GM12878 (cell line): Measurements from ENCODE around the gene KRTAP5-8. TPM values are rescaled to one million over a fixed set of nuclear protein-coding genes. Genes with fewer than 3 reads are reported as not detected.

Experiments used
- ATAC-seq: fragments of 200-7000 bp; cut with Tn5 transposase; 3 replicates; pipeline ENCODE4 v1.9.1; 2020; ENCODE audit warnings: mild to moderate bottlenecking, moderate library complexity
- BruUV-seq: library from RNA; stranded (reverse); fragments of 400-500 nt; replicated peaks from 2 replicates; lab custom pipeline; 2021; lab: Mats Ljungman, UMichigan
- CTCF ChIA-PET: fragments of 300-600 bp; sonication (Branson Sonifier 250); formaldehyde crosslinking; extraction: SDS; loops from one replicate; lab custom pipeline; 2021; ENCODE audit warnings: inconsistent platforms; lab: Yijun Ruan, JAX
- POLR2A ChIA-PET: fragments of 350-600 bp; formaldehyde crosslinking; extraction: SDS; loops from one replicate; lab custom pipeline; 2021; ENCODE audit warnings: inconsistent platforms; lab: Charles Lee
- RAD21 ChIA-PET: fragments of 300-600 bp; sonication (Branson Sonifier 250); formaldehyde crosslinking; loops from one replicate; lab custom pipeline; 2023; ENCODE audit warnings: antibody characterized with exemption; ENCODE audit not compliant: unreplicated experiment; lab: Charles Lee
- SMC1A ChIA-PET: fragments of 300-600 bp; sonication (Branson Sonifier 250); formaldehyde crosslinking; loops from one replicate; lab custom pipeline; 2023; ENCODE audit not compliant: unreplicated experiment, uncharacterized antibody; lab: Charles Lee
- DNase-seq: peaks from one replicate; pipeline ENCODE4 v3.0.0-alpha.2; 2011; ENCODE audit warnings: low read depth, low spot score
- FAIRE-seq: peaks from 3 replicates; lab custom pipeline; 2011; peaks lifted over from hg19 to GRCh38; lab: Jason Lieb, UNC
- H2AFZ ChIP-seq: 2 replicates; pipeline ENCODE4 v1.6.0; 2011; ENCODE audit warnings: low read depth, low read length, control low read depth; ENCODE audit not compliant: control insufficient read depth
- H3K27ac ChIP-seq: 2 replicates; pipeline ENCODE4 v1.5.1; 2011; ENCODE audit warnings: control low read depth; ENCODE audit not compliant: control insufficient read depth, insufficient read depth
- H3K27me3 ChIP-seq, 2 experiments: replicated peaks in 1 of 2; 2 replicates each; pipeline versions ENCODE4 v1.6.0 to v1.6.1; 2011; ENCODE audit warnings: low read length in 1 of 2; ENCODE audit not compliant: control insufficient read depth in 2 of 2, insufficient read depth in 2 of 2
- H3K36me3 ChIP-seq, 2 experiments: 2 replicates each; pipeline ENCODE4 v1.5.1; 2011; ENCODE audit warnings: low read length in 1 of 2; ENCODE audit not compliant: control insufficient read depth in 2 of 2, insufficient read depth in 2 of 2
- H3K4me1 ChIP-seq: 2 replicates; pipeline ENCODE4 v1.6.1; 2011; ENCODE audit warnings: mild to moderate bottlenecking, low read length, moderate library complexity, mixed read lengths; ENCODE audit not compliant: control insufficient read depth, insufficient read depth
- H3K4me2 ChIP-seq: 2 replicates; pipeline ENCODE4 v1.6.0; 2011; ENCODE audit warnings: control low read depth; ENCODE audit not compliant: control insufficient read depth, insufficient read depth
- H3K4me3 ChIP-seq: fragments of 200-600 bp; sonication (generic); 2 replicates; pipeline ENCODE4 v1.5.1; 2016
- H3K79me2 ChIP-seq: 2 replicates; pipeline ENCODE4 v1.6.0; 2011; ENCODE audit warnings: low read length; ENCODE audit not compliant: control insufficient read depth, insufficient read depth
- H3K9ac ChIP-seq: 2 replicates; pipeline ENCODE4 v1.8.0; 2011; ENCODE audit warnings: low read length, control low read depth, mixed read lengths; ENCODE audit not compliant: control insufficient read depth, insufficient read depth
- H3K9me3 ChIP-seq: replicated peaks from 3 replicates; pipeline ENCODE4 v1.5.1; 2011; ENCODE audit warnings: mild to moderate bottlenecking, low read length; ENCODE audit not compliant: control insufficient read depth, insufficient read depth
- H4K20me1 ChIP-seq: 2 replicates; pipeline ENCODE4 v1.6.0; 2011; ENCODE audit not compliant: control insufficient read depth, insufficient read depth
- CBX3 ChIP-seq: fragments of 200-600 bp; sonication (generic); IDR thresholded peaks from 2 replicates; pipeline ENCODE4 v1.6.1; 2016; ENCODE audit warnings: low read depth, borderline replicate concordance
- ETV6 ChIP-seq, 2 experiments: fragments of 450-650 bp in 1 of 2; IDR thresholded peaks in 1 of 2; conservative IDR thresholded peaks in 1 of 2; 2 replicates each; pipeline ENCODE4 v1.6.1; 2014; ENCODE audit warnings: antibody characterized with exemption in 1 of 2, borderline replicate concordance in 1 of 2, low read depth in 1 of 2, mild to moderate bottlenecking in 1 of 2, moderate library complexity in 1 of 2
- HDAC6 ChIP-seq: fragments of 200-600 bp; sonication (generic); IDR thresholded peaks from one replicate; pipeline ENCODE4 v1.8.0; 2017; ENCODE audit warnings: antibody characterized with exemption; ENCODE audit not compliant: unreplicated experiment
- RELA ChIP-seq: fragments of 450-650 bp; IDR thresholded peaks from 2 replicates; pipeline ENCODE4 v1.8.0; 2014; ENCODE audit warnings: borderline replicate concordance; ENCODE audit not compliant: partially characterized antibody
- SMARCA5 ChIP-seq: fragments of 450-650 bp; IDR thresholded peaks from 2 replicates; pipeline ENCODE4 v1.6.1; 2017; ENCODE audit warnings: mild to moderate bottlenecking
- SUPT20H ChIP-seq: IDR thresholded peaks from 2 replicates; pipeline ENCODE4 v1.6.1; 2011; ENCODE audit warnings: low read depth, mild to moderate bottlenecking, low read length, moderate library complexity, borderline replicate concordance; ENCODE audit not compliant: control insufficient read depth
- YBX1 ChIP-seq: fragments of 450-650 bp; IDR thresholded peaks from 2 replicates; pipeline ENCODE4 v1.6.1; 2016; ENCODE audit warnings: antibody characterized with exemption
- WGBS: methylation state at CpG from one replicate; pipeline ENCODE4 v1.1.6; 2016; ENCODE audit warnings: low lambda C conversion rate; ENCODE audit not compliant: insufficient replicate concordance, insufficient coverage; ENCODE audit errors: missing lambda C conversion rate; 5-methylcytosine and 5-hydroxymethylcytosine counted together
- in situ Hi-C: fragments of 300-500 bp; cut with MboI; formaldehyde crosslinking; loops from 9 replicates; pipeline ENCODE4 v1.14.3; 2018; ENCODE audit warnings: mixed read lengths
- intact Hi-C: fragments of 100-400 bp; cut with micrococcal nuclease; formaldehyde crosslinking; loops from one replicate; pipeline ENCODE4 v1.14.2; 2022; ENCODE audit not compliant: unreplicated experiment
- polyA plus RNA-seq, 11 experiments: library from polyadenylated mRNA; depleted of rRNA in 4 of 11; unstranded in 6 of 11; stranded (reverse) in 5 of 11; fragments of >200 nt; fragmentation: Nextera tagmentation in 4 of 11; fragmentation: Illumina TruSeq in 1 of 11; extraction: Ambion mirVana in 4 of 11; extraction: Trizol in 1 of 11; gene quantifications; 1 replicate in 1 of 11; 2 replicates in 10 of 11; pipeline versions ENCODE4 v1.2.1 to v1.2.3, GENCODE V29; 2011 to 2016; ENCODE audit warnings: inconsistent platforms in 2 of 11, missing spikeins in 2 of 11, low read depth in 1 of 11
- total RNA-seq, 4 experiments: library from RNA; depleted of rRNA in 3 of 4; stranded (reverse); fragments of >200 nt in 3 of 4; fragmentation: Illumina TruSeq in 1 of 4; extraction: Trizol in 1 of 4; gene quantifications; 2 replicates each; pipeline versions ENCODE4 v1.2.1 to v1.2.3, GENCODE V29; 2013 to 2021
- TF ChIP-seq, protein P1 (sequence below): IDR thresholded peaks from 2 replicates; pipeline ENCODE4 v1.6.1; 2011; ENCODE audit warnings: borderline replicate concordance, low read depth, mild to moderate bottlenecking, moderate library complexity, mixed read lengths, low read length; ENCODE audit not compliant: insufficient read depth; ENCODE audit errors: extremely low read length
- TF ChIP-seq, protein P2 (sequence below): IDR thresholded peaks from 2 replicates; pipeline ENCODE4 v1.6.1; 2012; ENCODE audit warnings: low read depth, low read length, improper control_type of control experiment
- TF ChIP-seq, protein P3 (sequence below): fragments of 450-650 bp; conservative IDR thresholded peaks from 2 replicates; pipeline ENCODE4 v1.6.1; 2017; ENCODE audit warnings: mild to moderate bottlenecking, moderate library complexity
- TF ChIP-seq, protein P4 (sequence below): IDR thresholded peaks from 2 replicates; pipeline ENCODE4 v1.6.1; 2011; ENCODE audit warnings: low read depth, mild to moderate bottlenecking, low read length, moderate library complexity, borderline replicate concordance; ENCODE audit errors: extremely low read depth
- TF ChIP-seq, protein P5 (sequence below): fragments of 450-650 bp; IDR thresholded peaks from 2 replicates; pipeline ENCODE4 v1.6.1; 2014; ENCODE audit warnings: mild to moderate bottlenecking

KRTAP5-8 gene
- total and polyA plus RNA-seq, 10 of the 15 experiments (the other 5 are each of a cell fraction or from before 2014, with no cell fraction given): 0.07 to 0.36 (median 0.13) TPM; not detected in 6

DNA sequence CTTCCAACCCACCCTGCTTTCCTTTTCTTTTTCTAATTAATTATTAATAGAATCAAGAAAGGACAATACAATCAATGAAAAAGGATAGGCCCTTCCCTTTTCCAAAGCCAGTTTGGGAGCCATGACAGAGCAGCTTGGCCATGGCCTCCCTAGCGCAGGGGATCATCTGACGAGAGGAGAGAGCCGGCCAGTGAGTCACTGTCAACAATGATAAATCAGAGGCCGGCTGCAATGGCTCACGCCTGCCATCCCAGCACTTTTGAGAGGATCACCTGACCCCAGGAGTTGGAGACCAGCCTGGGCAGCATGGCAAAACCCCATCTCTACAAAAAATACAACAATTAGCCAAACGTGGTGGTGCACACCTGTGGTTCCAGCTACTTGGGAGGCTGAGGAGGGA is 38.3 kb upstream of the KRTAP5-8 start:
- no peaks in the 10 kb centered on the region; the same call in 2 of the 3 replicates for H3K9me3 ChIP-seq

DNA sequence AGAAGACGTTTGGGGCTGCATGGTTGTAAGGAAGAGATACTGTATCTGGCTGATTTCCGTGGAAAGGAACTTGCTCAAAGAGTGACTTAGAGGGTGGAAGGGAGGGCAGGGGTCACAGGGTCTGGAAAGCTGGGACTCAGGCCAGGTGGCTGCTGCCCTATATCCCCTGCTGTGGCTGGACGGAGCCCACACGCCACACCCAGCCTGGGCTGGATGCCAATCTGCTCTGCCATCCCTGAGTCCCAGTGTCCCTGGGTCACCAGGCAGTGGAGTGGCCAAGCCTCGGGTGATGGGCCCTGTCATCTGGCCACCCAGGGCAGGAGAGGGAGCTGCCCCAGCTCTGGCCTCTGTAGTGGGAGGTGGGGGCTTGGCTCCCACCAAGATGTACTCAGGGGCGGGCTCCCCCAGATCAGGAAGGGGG is 37.2 kb upstream of the KRTAP5-8 start:
- FAIRE-seq: no peak
- Histone ChIP-seq H2AFZ (no peak overlapping the region), H3K79me2 (no peaks in the 10 kb centered on the region), H3K27me3 (no peaks in the 10 kb centered on the region), H3K9ac (no peak overlapping the region), H3K4me2 (no peak overlapping the region), H3K27ac (no peak overlapping the region), H3K4me1 (0 out of 2 replicates have a peak, but pooled peaks cover 2% of the 10 kb centered on the region), H4K20me1 (no peaks in the 10 kb centered on the region; the same call in 1 of the 2 replicates), H3K4me3 (no peak overlapping the region), H3K9me3 (no peaks in the 10 kb centered on the region), H3K36me3 (peaks cover 16 to 19% of the 10 kb centered on the region in 2 experiments; a peak in 3 of 4 replicates)
- in situ Hi-C loops: no loop called here
- intact Hi-C loops: no loop called here
- WGBS: 82% methylated on average over 6 of the region's 6 CpGs
- BruUV-seq: no TSS peak
- no peak for DNase-seq
- ChIA-PET RAD21 (no interaction called here), POLR2A (no interaction called here), SMC1A (no interaction called here), CTCF (no interaction called here)
- no peak for ATAC-seq
- TF ChIP-seq, protein P1, sequence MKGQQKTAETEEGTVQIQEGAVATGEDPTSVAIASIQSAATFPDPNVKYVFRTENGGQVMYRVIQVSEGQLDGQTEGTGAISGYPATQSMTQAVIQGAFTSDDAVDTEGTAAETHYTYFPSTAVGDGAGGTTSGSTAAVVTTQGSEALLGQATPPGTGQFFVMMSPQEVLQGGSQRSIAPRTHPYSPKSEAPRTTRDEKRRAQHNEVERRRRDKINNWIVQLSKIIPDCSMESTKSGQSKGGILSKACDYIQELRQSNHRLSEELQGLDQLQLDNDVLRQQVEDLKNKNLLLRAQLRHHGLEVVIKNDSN: no peak
- TF ChIP-seq YBX1: no peak
- TF ChIP-seq, protein P2, sequence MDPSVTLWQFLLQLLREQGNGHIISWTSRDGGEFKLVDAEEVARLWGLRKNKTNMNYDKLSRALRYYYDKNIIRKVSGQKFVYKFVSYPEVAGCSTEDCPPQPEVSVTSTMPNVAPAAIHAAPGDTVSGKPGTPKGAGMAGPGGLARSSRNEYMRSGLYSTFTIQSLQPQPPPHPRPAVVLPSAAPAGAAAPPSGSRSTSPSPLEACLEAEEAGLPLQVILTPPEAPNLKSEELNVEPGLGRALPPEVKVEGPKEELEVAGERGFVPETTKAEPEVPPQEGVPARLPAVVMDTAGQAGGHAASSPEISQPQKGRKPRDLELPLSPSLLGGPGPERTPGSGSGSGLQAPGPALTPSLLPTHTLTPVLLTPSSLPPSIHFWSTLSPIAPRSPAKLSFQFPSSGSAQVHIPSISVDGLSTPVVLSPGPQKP: no peak
- no peak for TF ChIP-seq ETV6 (conservative IDR thresholded peaks at IDR 0.05 in 1 of 2, IDR thresholded peaks at IDR 0.05 in 1 of 2; ENCODE audit: borderline replicate concordance in 1 of 2, low read depth in 1 of 2)
- TF ChIP-seq, protein P3, sequence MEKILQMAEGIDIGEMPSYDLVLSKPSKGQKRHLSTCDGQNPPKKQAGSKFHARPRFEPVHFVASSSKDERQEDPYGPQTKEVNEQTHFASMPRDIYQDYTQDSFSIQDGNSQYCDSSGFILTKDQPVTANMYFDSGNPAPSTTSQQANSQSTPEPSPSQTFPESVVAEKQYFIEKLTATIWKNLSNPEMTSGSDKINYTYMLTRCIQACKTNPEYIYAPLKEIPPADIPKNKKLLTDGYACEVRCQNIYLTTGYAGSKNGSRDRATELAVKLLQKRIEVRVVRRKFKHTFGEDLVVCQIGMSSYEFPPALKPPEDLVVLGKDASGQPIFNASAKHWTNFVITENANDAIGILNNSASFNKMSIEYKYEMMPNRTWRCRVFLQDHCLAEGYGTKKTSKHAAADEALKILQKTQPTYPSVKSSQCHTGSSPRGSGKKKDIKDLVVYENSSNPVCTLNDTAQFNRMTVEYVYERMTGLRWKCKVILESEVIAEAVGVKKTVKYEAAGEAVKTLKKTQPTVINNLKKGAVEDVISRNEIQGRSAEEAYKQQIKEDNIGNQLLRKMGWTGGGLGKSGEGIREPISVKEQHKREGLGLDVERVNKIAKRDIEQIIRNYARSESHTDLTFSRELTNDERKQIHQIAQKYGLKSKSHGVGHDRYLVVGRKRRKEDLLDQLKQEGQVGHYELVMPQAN: no peak
- no peak for TF ChIP-seq CBX3

More for the DNA sequence above, 38.3 kb upstream of the KRTAP5-8 start:
- ChIA-PET POLR2A (no interaction called here), SMC1A (no interaction called here), RAD21 (no interaction called here), CTCF (no interaction called here)
- intact Hi-C loops (no loop called here), in situ Hi-C loops (no loop called here)
- ATAC-seq (no peak), FAIRE-seq (no peak), DNase-seq (no peak)
- Histone ChIP-seq H3K4me3 (no peak overlapping the region), H3K27me3 (no peaks in the 10 kb centered on the region), H3K36me3 (peaks cover 21 to 22% of the 10 kb centered on the region in 2 experiments), H2AFZ (no peak overlapping the region), H4K20me1 (no peaks in the 10 kb centered on the region; the same call in 1 of the 2 replicates), H3K79me2 (no peaks in the 10 kb centered on the region), H3K4me2 (no peak overlapping the region), H3K27ac (no peak overlapping the region), H3K9ac (no peak overlapping the region), H3K4me1 (0 out of 2 replicates have a peak, but pooled peaks cover under 1% of the 10 kb centered on the region)
- TF ChIP-seq RELA (no peak), SUPT20H (no peak), SMARCA5 (no peak), HDAC6 (no peak)
- TF ChIP-seq, protein P4, sequence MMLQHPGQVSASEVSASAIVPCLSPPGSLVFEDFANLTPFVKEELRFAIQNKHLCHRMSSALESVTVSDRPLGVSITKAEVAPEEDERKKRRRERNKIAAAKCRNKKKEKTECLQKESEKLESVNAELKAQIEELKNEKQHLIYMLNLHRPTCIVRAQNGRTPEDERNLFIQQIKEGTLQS: no peak
- TF ChIP-seq, protein P5, sequence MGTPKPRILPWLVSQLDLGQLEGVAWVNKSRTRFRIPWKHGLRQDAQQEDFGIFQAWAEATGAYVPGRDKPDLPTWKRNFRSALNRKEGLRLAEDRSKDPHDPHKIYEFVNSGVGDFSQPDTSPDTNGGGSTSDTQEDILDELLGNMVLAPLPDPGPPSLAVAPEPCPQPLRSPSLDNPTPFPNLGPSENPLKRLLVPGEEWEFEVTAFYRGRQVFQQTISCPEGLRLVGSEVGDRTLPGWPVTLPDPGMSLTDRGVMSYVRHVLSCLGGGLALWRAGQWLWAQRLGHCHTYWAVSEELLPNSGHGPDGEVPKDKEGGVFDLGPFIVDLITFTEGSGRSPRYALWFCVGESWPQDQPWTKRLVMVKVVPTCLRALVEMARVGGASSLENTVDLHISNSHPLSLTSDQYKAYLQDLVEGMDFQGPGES: no peak
- BruUV-seq: no TSS peak
- 87% methylated on average over 6 of the region's 6 CpGs for WGBS
